Endothelial cell (in vitro differentiated cells): ENCODE measurements around the gene IFTAP. TPM values are rescaled to one million over a fixed set of nuclear protein-coding genes. Genes with fewer than 3 reads are reported as not detected.

Experiments used
- DNase-seq: peaks from one replicate; pipeline ENCODE4 v3.0.0; 2021; ENCODE audit warnings: low spot score
- H3K27ac Mint-ChIP-seq: one replicate; pipeline ENCODE4 v1.8.0; 2021; ENCODE audit warnings: mixed read lengths, inconsistent platforms; ENCODE audit not compliant: unreplicated experiment
- H3K27me3 Mint-ChIP-seq: one replicate; pipeline ENCODE4 v1.8.0; 2021; ENCODE audit warnings: mild to moderate bottlenecking, moderate library complexity, mixed read lengths, inconsistent platforms; ENCODE audit not compliant: unreplicated experiment
- H3K36me3 Mint-ChIP-seq: one replicate; pipeline ENCODE4 v1.8.0; 2021; ENCODE audit warnings: mild to moderate bottlenecking, low read depth, mixed read lengths, inconsistent platforms; ENCODE audit not compliant: unreplicated experiment
- H3K4me1 Mint-ChIP-seq: one replicate; pipeline ENCODE4 v1.8.0; 2021; ENCODE audit warnings: mild to moderate bottlenecking, mixed read lengths, inconsistent platforms; ENCODE audit not compliant: unreplicated experiment
- H3K4me3 Mint-ChIP-seq: one replicate; pipeline ENCODE4 v1.8.0; 2021; ENCODE audit warnings: mild to moderate bottlenecking, mixed read lengths, inconsistent platforms; ENCODE audit not compliant: unreplicated experiment
- H3K9me3 Mint-ChIP-seq: one replicate; pipeline ENCODE4 v1.8.0; 2021; ENCODE audit warnings: mixed read lengths, inconsistent platforms; ENCODE audit not compliant: unreplicated experiment
- CTCF ChIP-seq: fragments of 200-600 bp; sonication (generic); IDR thresholded peaks from one replicate; pipeline ENCODE4 v1.5.0; 2021; ENCODE audit warnings: antibody characterized with exemption; ENCODE audit not compliant: unreplicated experiment
- total RNA-seq: library from RNA; stranded (reverse); fragmentation: NEBNext Ultra II Directional; extraction: Animal tissue kit (Norgen Biotek cat#: 25700); gene quantifications from one replicate; pipeline ENCODE4 v1.2.1, GENCODE V29; 2021; ENCODE audit not compliant: unreplicated experiment

Gene IFTAP
- total RNA-seq, 1 donor from 2014 or later, result 21.0 TPM

GRCh38 chr11:36596880-36597279, 2.6 kb downstream of the IFTAP start:
- Mint-ChIP-seq H3K27me3 (no peaks in the 10 kb centered on the region), H3K4me3 (no peak overlapping the region), H3K9me3 (no peaks in the 10 kb centered on the region), H3K36me3 (no peaks in the 10 kb centered on the region), H3K27ac (no peak overlapping the region), H3K4me1 (peaks cover 11% of the 10 kb centered on the region)
- TF ChIP-seq CTCF, result no peak
- no peak for DNase-seq

GRCh38 chr11:36598051-36598450, 3.7 kb downstream of the IFTAP start, which contains the start of gene RAG2:
Gene RAG2 (minus strand): TSS chr11:36598236. CDS start chr11:36594168, 4,068 bp downstream.
- no peak within 1 kb of the TSS for H3K4me3 Mint-ChIP-seq
- no peaks in the 10 kb centered on the region for H3K36me3 Mint-ChIP-seq
- TF ChIP-seq CTCF, result no peak
- DNase-seq, result no peak
- no peaks in the 10 kb centered on the region for H3K9me3 Mint-ChIP-seq
- no peaks in the 10 kb centered on the region for H3K27me3 Mint-ChIP-seq
- peaks cover 16% of the 10 kb centered on the region for H3K4me1 Mint-ChIP-seq
- H3K27ac Mint-ChIP-seq, result peak within 1 kb of the TSS; percentile 15

GRCh38 chr11:36600180-36600579, 5.9 kb downstream of the IFTAP start:
- TF ChIP-seq CTCF, result no peak
- H3K4me1 Mint-ChIP-seq, result peaks cover 12% of the 10 kb centered on the region
- DNase-seq, result no peak
- no peak overlapping the region for H3K4me3 Mint-ChIP-seq
- H3K27me3 Mint-ChIP-seq, result no peaks in the 10 kb centered on the region
- no peaks in the 10 kb centered on the region for H3K36me3 Mint-ChIP-seq
- no peak overlapping the region for H3K27ac Mint-ChIP-seq
- H3K9me3 Mint-ChIP-seq, result no peaks in the 10 kb centered on the region

GRCh38 chr11:36601155-36601554, 6.9 kb downstream of the IFTAP start:
- Mint-ChIP-seq H3K36me3 (no peaks in the 10 kb centered on the region), H3K4me3 (no peak overlapping the region), H3K9me3 (no peaks in the 10 kb centered on the region), H3K4me1 (peaks cover 12% of the 10 kb centered on the region), H3K27me3 (no peaks in the 10 kb centered on the region), H3K27ac (no peak overlapping the region)
- no peak for DNase-seq
- TF ChIP-seq CTCF, result no peak

GRCh38 chr11:36602135-36602534, 7.8 kb downstream of the IFTAP start:
- DNase-seq, result no peak
- H3K27ac Mint-ChIP-seq, result no peak overlapping the region
- no peak overlapping the region for H3K4me3 Mint-ChIP-seq
- no peaks in the 10 kb centered on the region for H3K9me3 Mint-ChIP-seq
- no peaks in the 10 kb centered on the region for H3K36me3 Mint-ChIP-seq
- no peak for TF ChIP-seq CTCF
- no peaks in the 10 kb centered on the region for H3K27me3 Mint-ChIP-seq
- H3K4me1 Mint-ChIP-seq, result peaks cover 12% of the 10 kb centered on the region
